GM18867 (cell line): ENCODE data around the gene NOA1.
"Not testable (repeated sequence)": the region's sequence is repeated elsewhere in the genome, so short reads cannot be mapped to it uniquely, and the experiment has no call there.

ENCODE experiments used
- ATAC-seq: cut with Tn5 transposase; IDR thresholded peaks from one replicate; pipeline ENCODE4 v1.9.1; 2021; ENCODE audit warnings: mild to moderate bottlenecking, moderate library complexity; ENCODE audit not compliant: unreplicated experiment

Gene NOA1

DNA sequence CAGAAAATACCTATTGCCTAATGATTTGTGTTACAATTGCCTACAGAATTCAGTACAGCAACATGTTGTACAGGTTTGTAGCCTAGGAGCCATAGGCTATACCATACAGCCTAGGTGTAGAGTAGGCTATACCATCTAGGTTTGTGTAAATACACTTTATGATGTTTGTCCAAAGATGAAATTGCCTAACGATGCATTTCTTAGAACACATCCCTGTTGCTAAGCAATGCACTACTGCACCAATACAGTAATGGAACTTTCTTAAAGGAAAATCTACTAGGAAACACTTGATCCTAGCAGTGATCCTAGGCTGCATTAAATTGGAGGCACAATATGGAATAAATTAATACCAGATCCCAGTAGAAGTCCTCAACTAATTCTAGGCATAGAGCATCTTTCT lies 18.3 kb downstream of the NOA1 start:
- no peak for ATAC-seq

DNA sequence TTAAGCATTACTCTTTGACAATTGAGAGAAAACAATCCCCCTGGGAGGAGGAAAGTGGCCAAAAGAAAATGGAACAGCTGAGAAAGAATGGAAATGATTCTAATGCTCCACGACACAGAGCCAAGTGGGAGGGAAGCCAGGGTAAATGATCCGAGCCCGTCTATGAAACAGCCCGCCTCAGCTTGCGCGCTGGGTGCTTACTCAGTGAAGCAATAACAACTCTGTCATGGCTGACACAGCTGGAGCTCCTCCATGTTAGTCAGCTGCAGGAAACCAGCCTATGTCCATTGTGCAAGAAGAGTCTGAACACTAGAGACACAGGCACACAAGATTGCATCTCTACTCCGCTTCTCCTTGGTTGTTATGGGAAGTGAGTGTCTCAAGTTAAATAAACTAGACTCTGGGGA lies 19.3 kb downstream of the NOA1 start:
- no peak for ATAC-seq

DNA sequence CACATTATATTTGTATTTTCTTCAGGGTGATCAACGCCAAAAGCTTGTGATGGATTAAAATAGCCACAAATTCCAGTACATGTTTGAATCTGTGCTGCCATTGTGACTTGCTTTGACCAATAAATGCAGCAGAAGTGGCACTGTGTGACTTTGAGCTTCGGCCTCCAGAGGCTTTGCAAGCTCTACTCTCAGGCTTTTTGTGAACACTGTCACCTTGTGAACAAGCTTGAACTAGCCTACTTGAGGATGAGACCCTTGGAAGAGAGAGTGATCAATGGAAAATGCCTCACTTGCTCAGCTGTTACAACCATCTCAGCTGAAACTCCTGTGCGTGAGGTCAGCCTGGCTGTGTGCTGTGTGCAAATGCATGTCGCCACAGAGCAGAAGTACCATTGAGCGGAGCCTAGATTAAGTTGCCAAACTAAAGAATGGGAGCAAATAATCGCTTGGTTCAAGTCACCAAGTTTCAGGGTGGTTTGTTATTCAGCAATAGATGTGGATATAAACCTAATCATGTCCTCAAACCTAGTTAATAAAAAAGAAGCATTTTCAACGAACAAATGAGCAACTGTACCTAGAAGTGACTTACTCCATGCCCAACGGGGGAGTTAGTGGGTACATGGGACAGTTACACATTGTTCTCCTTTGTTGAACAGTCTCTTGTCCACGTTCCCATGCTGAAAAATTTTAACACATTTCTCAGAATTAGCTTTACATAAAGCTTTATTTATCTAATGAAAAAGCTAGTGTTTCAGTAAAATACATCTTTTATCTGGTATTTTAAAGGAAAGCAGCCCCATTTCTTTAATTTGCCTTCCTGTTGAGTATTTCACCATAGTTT lies 23.5 kb downstream of the NOA1 start:
- no peak for ATAC-seq

DNA sequence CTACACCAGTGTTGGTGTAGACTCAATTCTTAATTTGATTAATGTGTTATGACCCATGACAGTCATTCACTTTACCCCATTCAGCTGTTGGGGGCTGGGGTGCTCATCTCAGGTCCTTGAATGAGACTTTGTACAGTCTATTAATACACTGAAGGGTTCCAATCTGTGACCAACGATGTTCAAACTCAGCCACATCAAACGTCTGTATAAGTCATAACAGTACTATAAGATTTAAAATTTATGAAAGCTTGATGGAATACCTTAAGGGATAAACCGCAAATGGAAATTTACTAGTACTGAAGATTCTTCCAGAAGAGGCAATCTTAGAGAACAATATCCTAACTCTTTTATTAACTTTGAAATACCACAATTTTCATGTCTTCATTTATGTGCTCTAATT lies 36.0 kb downstream of the NOA1 start:
- ATAC-seq: no peak

- ATAC-seq: no peak
These were observed 36.4 kb downstream of the NOA1 start for GRCh38 chr4:56940971-56941370.

DNA sequence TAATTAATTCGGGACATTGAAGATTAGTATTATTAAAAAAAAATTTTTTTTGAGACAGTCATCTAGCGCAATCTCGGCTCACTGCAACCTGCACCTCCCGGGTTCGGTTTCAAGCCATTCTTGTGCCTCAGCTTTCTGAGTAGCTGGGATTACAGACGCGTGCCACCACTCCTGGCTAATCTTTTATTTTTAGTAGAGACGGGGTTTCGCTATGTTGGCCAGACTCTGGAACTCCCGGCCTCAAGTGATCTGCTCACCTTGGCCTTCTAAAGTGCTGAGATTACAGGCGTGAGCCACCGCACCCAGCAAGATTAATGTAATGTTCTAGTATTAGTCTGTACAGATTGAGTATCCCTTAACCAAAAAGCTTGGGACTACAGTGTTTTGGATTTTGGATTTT lies 37.0 kb downstream of the NOA1 start:
- ATAC-seq: no peak

- ATAC-seq: not testable (repeated sequence)
These were observed 37.6 kb downstream of the NOA1 start for GRCh38 chr4:56939826-56940225.

- no peak for ATAC-seq
These were observed 40.1 kb downstream of the NOA1 start for GRCh38 chr4:56937262-56937661.

GRCh38 chr4:56931924-56932323 lies 45.5 kb downstream of the NOA1 start:
- no peak for ATAC-seq

DNA sequence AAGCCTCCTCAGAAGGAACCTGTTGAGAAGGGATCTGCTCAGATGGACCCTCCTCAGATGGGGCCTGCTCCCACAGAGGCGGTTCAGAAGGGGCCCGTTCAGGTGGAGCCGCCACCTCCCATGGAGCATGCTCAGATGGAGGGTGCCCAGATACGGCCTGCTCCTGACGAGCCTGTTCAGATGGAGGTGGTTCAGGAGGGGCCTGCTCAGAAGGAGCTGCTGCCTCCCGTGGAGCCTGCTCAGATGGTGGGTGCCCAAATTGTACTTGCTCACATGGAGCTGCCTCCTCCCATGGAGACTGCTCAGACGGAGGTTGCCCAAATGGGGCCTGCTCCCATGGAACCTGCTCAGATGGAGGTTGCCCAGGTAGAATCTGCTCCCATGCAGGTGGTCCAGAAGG lies 46.8 kb downstream of the NOA1 start:
- ATAC-seq: no peak

DNA sequence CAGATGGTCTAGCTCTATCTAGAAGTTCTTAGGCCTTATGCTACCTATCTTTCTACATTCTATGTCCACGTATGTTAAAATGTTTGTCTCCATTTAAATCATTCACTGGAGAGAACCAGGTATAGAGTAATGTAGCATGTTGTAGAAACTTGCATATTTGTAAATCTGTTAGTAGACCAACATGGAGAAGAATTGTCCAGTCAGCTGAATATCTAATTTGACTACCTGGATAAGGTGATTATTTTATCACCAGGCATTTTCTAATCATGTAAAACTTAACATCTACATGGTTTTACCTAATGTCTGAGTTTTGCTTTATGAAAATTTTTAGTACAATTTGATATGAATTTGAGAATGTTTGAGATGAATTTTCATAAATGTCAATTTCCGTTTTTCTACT lies 50.2 kb downstream of the NOA1 start:
- ATAC-seq: no peak

DNA sequence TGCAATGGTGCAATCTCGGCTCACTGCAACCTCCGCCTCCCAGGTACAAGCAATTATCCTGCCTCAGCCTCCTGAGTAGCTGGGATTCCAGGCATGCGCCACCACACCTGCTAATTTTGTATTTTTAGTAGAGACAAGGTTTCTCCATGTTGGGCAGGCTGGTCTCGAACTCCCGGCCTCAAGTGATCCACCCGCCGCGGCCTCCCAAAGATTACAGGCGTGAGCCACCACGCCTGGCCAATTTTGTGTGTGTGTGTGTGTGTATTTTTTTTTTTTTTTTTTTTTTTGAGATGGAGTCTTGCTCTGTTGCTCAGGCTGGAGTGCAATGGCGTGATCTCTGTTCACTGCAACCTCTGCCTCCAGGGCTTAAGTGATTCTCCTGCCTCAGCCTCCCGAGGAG lies 62.4 kb downstream of the NOA1 start:
- not testable (repeated sequence) for ATAC-seq

- peak; percentile 49 for ATAC-seq
These were observed 63.1 kb downstream of the NOA1 start for GRCh38 chr4:56914336-56914735.
